ENCODE data around the gene ATP12A.

ATP12A gene

GRCh38 chr13:24709186-24709913 is 29.1 kb downstream of the ATP12A start:
- H3K4me3 ChIP-seq (ENCODE audit: low read depth, low read length): no peak overlapping the region
- DNase-seq (ENCODE audit: low read depth): no peak
- no peak for TF ChIP-seq CTCF (conservative IDR thresholded peaks at IDR 0.05; ENCODE audit: low read depth, low read length)

GRCh38 chr13:24713022-24713421 is 32.8 kb downstream of the ATP12A start:
- no peak for TF ChIP-seq CTCF (conservative IDR thresholded peaks at IDR 0.05; ENCODE audit: low read depth, low read length)
- H3K4me3 ChIP-seq (ENCODE audit: low read depth, low read length): no peak overlapping the region
- DNase-seq (ENCODE audit: low read depth): no peak

- no peak for TF ChIP-seq CTCF (conservative IDR thresholded peaks at IDR 0.05; ENCODE audit: low read depth, low read length)
- no peak overlapping the region for H3K4me3 ChIP-seq (ENCODE audit: low read depth, low read length)
- DNase-seq (ENCODE audit: low read depth): no peak
These were observed 35.8 kb downstream of the ATP12A start for GRCh38 chr13:24716011-24716410.

GRCh38 chr13:24716446-24716845 is 36.2 kb downstream of the ATP12A start:
- no peak for TF ChIP-seq CTCF (conservative IDR thresholded peaks at IDR 0.05; ENCODE audit: low read depth, low read length)
- H3K4me3 ChIP-seq (ENCODE audit: low read depth, low read length): no peak overlapping the region
- DNase-seq (ENCODE audit: low read depth): no peak

GRCh38 chr13:24717217-24717616 is 37.0 kb downstream of the ATP12A start:
- TF ChIP-seq CTCF (conservative IDR thresholded peaks at IDR 0.05; ENCODE audit: low read depth, low read length): no peak
- DNase-seq (ENCODE audit: low read depth): no peak

GRCh38 chr13:24718192-24718965 is 38.2 kb downstream of the ATP12A start:
- DNase-seq (ENCODE audit: low read depth): no peak
- no peak for TF ChIP-seq CTCF (conservative IDR thresholded peaks at IDR 0.05; ENCODE audit: low read depth, low read length)
- H3K4me3 ChIP-seq (ENCODE audit: low read depth, low read length): no peak overlapping the region

More at GRCh38 chr13:24717217-24717616, 37.0 kb downstream of the ATP12A start:
- H3K4me3 ChIP-seq (ENCODE audit: low read depth, low read length): no peak overlapping the region
